Measurements from ENCODE around the gene PPDPF. TPM values are rescaled to one million over a fixed set of nuclear protein-coding genes. Genes with fewer than 3 reads are reported as not detected.
A peak's percentile ranks its signal among the peaks of the same experiment; 100 is the strongest.

The PPDPF gene
- total RNA-seq, 4 donors from 2014 or later: 35.8 to 200 (median 88.6) TPM

DNA sequence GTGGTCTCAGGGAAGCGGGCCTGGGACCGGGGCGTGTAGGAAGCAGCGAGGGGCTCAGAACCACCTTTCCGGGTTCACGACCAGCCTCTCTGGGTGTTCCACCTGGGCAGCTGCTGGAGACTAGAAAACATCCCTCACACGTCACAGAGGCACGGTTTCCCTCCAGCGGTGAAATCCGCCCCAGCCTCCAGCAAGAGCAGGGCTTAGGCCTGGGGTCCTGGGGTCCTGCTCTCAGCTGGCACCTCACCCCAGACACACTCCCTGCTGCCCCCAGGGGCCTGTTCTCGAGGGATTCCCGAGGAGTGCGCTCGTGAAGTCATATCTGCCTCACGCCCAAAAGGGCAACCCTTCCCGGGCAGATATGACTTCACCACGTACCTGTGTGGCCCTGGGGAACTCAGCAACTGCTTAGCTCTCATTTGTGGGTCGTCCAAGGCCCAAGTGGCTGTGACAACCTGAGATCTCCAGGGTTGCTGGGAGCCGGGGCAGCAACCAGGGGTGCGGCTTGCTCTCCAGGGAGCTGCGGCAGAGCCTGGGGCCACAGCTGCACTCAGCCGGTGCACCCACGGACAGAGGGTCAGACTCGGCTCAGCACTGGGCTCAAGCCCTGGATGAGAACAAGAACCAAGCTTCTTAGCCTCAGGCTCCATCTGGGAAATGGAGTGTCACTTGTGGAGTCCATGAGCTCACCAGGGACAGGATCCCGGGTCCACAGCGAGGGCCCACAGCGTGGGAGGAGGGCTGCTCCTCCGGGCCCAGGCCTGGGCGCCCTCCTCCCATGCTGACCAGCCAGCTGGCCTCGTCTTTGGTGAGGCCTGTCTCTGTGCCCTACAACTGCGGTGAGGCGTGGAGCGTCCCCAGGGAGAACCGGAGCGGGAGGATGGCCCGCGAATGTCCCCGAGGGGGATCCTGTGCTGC is 34.1 kb downstream of the PPDPF start:
- no peak for DNase-seq
- Histone ChIP-seq H3K9me3 (no peaks in the 10 kb centered on the region), H3K27me3 (no peaks in the 10 kb centered on the region), H3K4me3 (peak overlapping the region; percentile 28 to 36), H3K36me3 (no peaks in the 10 kb centered on the region), H3K4me1 (peaks cover 0 to 8% of the 10 kb centered on the region in 2 donors), H3K27ac (no peak overlapping the region)
- intact Hi-C loops (cut with DNase I; ENCODE audit: low total_unique reads): no loop called here
- TF ChIP-seq, protein P1, sequence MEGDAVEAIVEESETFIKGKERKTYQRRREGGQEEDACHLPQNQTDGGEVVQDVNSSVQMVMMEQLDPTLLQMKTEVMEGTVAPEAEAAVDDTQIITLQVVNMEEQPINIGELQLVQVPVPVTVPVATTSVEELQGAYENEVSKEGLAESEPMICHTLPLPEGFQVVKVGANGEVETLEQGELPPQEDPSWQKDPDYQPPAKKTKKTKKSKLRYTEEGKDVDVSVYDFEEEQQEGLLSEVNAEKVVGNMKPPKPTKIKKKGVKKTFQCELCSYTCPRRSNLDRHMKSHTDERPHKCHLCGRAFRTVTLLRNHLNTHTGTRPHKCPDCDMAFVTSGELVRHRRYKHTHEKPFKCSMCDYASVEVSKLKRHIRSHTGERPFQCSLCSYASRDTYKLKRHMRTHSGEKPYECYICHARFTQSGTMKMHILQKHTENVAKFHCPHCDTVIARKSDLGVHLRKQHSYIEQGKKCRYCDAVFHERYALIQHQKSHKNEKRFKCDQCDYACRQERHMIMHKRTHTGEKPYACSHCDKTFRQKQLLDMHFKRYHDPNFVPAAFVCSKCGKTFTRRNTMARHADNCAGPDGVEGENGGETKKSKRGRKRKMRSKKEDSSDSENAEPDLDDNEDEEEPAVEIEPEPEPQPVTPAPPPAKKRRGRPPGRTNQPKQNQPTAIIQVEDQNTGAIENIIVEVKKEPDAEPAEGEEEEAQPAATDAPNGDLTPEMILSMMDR (IDR thresholded peaks at IDR 0.05): no peak
- no peak for TF ChIP-seq POLR2A (IDR thresholded peaks at IDR 0.05)

DNA sequence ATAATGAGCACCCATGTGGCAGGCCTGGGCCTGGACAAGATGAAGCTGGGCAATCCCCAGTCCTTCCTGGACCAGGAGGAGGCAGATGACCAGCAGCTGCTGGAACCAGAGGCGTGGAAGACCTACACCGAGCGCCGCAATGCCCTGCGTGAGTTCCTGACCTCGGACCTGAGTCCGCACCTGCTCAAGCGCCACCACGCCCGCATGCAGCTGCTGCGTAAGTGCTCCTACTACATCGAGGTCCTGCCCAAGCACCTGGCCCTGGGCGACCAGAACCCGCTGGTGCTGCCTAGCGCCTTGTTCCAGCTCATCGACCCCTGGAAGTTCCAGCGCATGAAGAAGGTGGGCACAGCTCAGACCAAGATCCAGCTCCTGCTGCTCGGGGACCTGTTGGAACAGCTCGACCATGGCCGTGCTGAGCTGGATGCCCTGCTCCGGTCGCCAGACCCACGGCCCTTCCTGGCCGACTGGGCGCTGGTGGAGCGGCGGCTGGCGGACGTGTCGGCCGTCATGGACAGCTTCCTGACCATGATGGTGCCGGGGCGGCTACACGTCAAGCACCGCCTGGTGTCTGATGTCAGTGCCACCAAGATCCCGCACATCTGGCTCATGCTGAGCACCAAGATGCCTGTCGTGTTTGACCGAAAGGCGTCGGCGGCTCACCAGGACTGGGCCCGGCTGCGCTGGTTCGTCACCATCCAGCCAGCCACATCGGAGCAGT is 35.3 kb downstream of the PPDPF start:
- no peak for TF ChIP-seq POLR2A (IDR thresholded peaks at IDR 0.05)
- TF ChIP-seq, protein P1 (IDR thresholded peaks at IDR 0.05): no peak
- DNase-seq: no peak
- no peak overlapping the region for H3K27ac ChIP-seq
- intact Hi-C loops (cut with DNase I; ENCODE audit: low total_unique reads): no loop called here
- no peaks in the 10 kb centered on the region for H3K27me3 ChIP-seq
- no peak overlapping the region for H3K4me3 ChIP-seq
- H3K4me1 ChIP-seq: peaks cover 0 to 8% of the 10 kb centered on the region in 2 donors
- no peaks in the 10 kb centered on the region for H3K9me3 ChIP-seq
- H3K36me3 ChIP-seq: no peaks in the 10 kb centered on the region

DNA sequence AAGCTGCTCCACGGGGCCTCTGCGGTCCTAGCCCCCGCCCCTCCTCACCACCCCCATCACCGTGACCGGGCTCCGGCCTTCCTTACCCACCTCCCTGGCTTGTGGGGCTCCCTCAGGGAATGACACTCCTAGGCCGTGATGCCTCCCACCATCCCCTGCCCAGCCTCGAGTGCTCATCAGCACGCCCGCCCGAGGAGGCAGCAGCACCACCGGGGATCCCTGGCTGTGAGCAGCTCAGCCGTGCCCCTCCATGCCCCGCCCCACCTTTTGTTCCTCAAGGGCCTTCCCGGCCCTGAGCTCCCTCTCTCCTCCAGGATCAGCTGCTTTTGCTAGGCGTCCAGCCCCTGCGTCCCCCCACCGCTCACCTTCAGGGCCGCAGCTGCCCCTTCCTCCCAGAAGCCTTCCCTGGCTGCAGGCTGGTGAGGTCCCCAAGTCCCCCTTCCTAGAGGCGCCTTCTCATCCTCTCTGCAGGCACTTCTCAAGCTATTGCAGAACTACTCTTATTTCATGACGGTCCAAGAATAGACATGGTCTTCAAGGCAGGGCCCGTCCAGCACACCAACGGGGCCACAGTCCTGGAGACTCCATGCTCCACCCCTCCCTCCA is 36.4 kb downstream of the PPDPF start:
- H3K9me3 ChIP-seq: no peaks in the 10 kb centered on the region
- H3K4me1 ChIP-seq: peaks cover 0 to 8% of the 10 kb centered on the region in 2 donors
- no peak for TF ChIP-seq POLR2A (IDR thresholded peaks at IDR 0.05)
- TF ChIP-seq, protein P1 (IDR thresholded peaks at IDR 0.05): no peak
- no peaks in the 10 kb centered on the region for H3K27me3 ChIP-seq
- H3K27ac ChIP-seq: no peak overlapping the region
- H3K4me3 ChIP-seq: no peak overlapping the region
- intact Hi-C loops (cut with DNase I; ENCODE audit: low total_unique reads): no loop called here
- H3K36me3 ChIP-seq: no peaks in the 10 kb centered on the region
- DNase-seq: no peak

DNA sequence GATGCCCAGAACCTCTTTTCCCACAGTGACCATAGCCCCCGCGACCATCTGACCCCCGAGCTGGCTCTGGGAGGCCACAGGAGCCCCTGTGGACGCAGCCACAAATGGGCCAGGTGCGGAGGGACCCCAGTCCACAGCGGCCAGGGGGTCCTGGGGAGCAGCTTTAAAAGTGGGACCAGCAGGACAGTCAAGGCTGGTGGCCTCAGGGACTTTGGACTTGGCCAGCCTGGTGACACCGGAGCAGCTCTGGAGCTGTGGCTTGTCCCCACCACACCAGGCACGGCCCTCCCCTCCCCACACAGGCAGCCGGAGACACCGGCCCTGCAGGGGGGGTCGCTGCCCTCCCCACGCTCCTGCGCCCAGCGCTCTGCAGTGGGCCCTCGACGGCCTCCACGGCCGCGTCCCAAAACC is 36.9 kb downstream of the PPDPF start:
- H3K36me3 ChIP-seq: no peaks in the 10 kb centered on the region
- no peaks in the 10 kb centered on the region for H3K27me3 ChIP-seq
- no peak for DNase-seq
- TF ChIP-seq POLR2A (IDR thresholded peaks at IDR 0.05): no peak
- TF ChIP-seq, protein P1 (IDR thresholded peaks at IDR 0.05): no peak
- intact Hi-C loops (cut with DNase I; ENCODE audit: low total_unique reads): no loop called here
- H3K9me3 ChIP-seq: no peaks in the 10 kb centered on the region
- no peak overlapping the region for H3K27ac ChIP-seq
- peaks cover 0 to 8% of the 10 kb centered on the region in 2 donors for H3K4me1 ChIP-seq
- no peak overlapping the region for H3K4me3 ChIP-seq

All from uterus (tissue), 4 donors.